IMR-90 (cell line): ENCODE data around the gene SLC44A1. TPM values are rescaled to one million over a fixed set of nuclear protein-coding genes. Genes with fewer than 3 reads are reported as not detected.

ENCODE experiments used
- ATAC-seq: fragments of 200-7000 bp; cut with Tn5 transposase; 2 replicates; pipeline ENCODE4 v1.9.1; 2020; ENCODE audit warnings: low read depth, mild to moderate bottlenecking, moderate library complexity
- BruUV-seq: library from RNA; stranded (reverse); fragments of 400-500 nt; replicated peaks from 2 replicates; lab custom pipeline; 2021; lab: Mats Ljungman, UMichigan
- CTCF ChIA-PET: fragments of 300-600 bp; formaldehyde crosslinking; extraction: SDS; loops from one replicate; lab custom pipeline; 2021; ENCODE audit warnings: antibody characterized with exemption; lab: Yijun Ruan, JAX
- POLR2A ChIA-PET: fragments of 300-600 bp; sonication (Branson Sonifier 250); formaldehyde crosslinking; loops from one replicate; lab custom pipeline; 2022; ENCODE audit warnings: antibody characterized with exemption; ENCODE audit not compliant: unreplicated experiment; lab: Charles Lee
- DNase-seq: peaks from one replicate; pipeline ENCODE4 v3.0.0; 2013
- H2AFZ ChIP-seq: replicated peaks from 2 replicates; pipeline ENCODE3; 2013; ENCODE audit warnings: low read length, mild to moderate bottlenecking; ENCODE audit not compliant: poor library complexity
- H2AK5ac ChIP-seq: 2 replicates; pipeline ENCODE4 v1.6.1; 2013; ENCODE audit warnings: low read depth, low read length, inconsistent platforms
- H2AK9ac ChIP-seq: replicated peaks from 2 replicates; pipeline ENCODE3; 2013; ENCODE audit warnings: mild to moderate bottlenecking, low read depth, low read length, moderate library complexity; ENCODE audit not compliant: poor library complexity
- H2BK120ac ChIP-seq: 2 replicates; pipeline ENCODE4 v1.6.1; 2013; ENCODE audit warnings: low read depth, low read length, inconsistent platforms
- H2BK15ac ChIP-seq: 3 replicates; pipeline ENCODE4 v1.6.1; 2013; ENCODE audit warnings: low read depth, low read length, inconsistent platforms
- H2BK20ac ChIP-seq: 2 replicates; pipeline ENCODE4 v1.6.1; 2013; ENCODE audit warnings: low read depth, mild to moderate bottlenecking, inconsistent platforms, low read length, moderate library complexity
- H2BK5ac ChIP-seq: 2 replicates; pipeline ENCODE4 v1.6.1; 2013; ENCODE audit warnings: mild to moderate bottlenecking, low read depth, low read length, inconsistent platforms; ENCODE audit not compliant: poor library complexity, severe bottlenecking
- H3K14ac ChIP-seq: replicated peaks from 2 replicates; pipeline ENCODE4 v1.6.1; 2013; ENCODE audit warnings: low read depth, low read length, inconsistent platforms
- H3K18ac ChIP-seq: 2 replicates; pipeline ENCODE4 v1.6.1; 2013; ENCODE audit warnings: low read depth, low read length, control low read depth
- H3K23ac ChIP-seq: 2 replicates; pipeline ENCODE4 v1.6.1; 2013; ENCODE audit warnings: low read depth, low read length, inconsistent platforms
- H3K27ac ChIP-seq: 2 replicates; pipeline ENCODE4 v1.5.1; 2013; ENCODE audit warnings: mild to moderate bottlenecking, control low read depth, low read length; ENCODE audit not compliant: insufficient read depth
- H3K27me3 ChIP-seq: 2 replicates; pipeline ENCODE4 v1.6.1; 2013; ENCODE audit warnings: low read length; ENCODE audit not compliant: control insufficient read depth, insufficient read depth
- H3K36me3 ChIP-seq: 2 replicates; pipeline ENCODE4 v1.6.1; 2013; ENCODE audit warnings: low read length, mixed read lengths; ENCODE audit not compliant: control insufficient read depth, insufficient read depth
- H3K4ac ChIP-seq: 2 replicates; pipeline ENCODE4 v1.6.1; 2013; ENCODE audit warnings: low read depth, low read length, inconsistent platforms
- H3K4me1 ChIP-seq: 2 replicates; pipeline ENCODE4 v1.6.1; 2013; ENCODE audit warnings: low read length, mixed read lengths; ENCODE audit not compliant: control insufficient read depth, insufficient read depth
- H3K4me2 ChIP-seq: 2 replicates; pipeline ENCODE4 v1.6.1; 2013; ENCODE audit warnings: low read depth, mild to moderate bottlenecking, control low read depth, low read length, moderate library complexity
- H3K4me3 ChIP-seq: 2 replicates; pipeline ENCODE4 v1.5.1; 2013; ENCODE audit warnings: low read depth, mild to moderate bottlenecking, control low read depth, low read length, moderate library complexity; ENCODE audit not compliant: insufficient read depth
- H3K56ac ChIP-seq: 2 replicates; pipeline ENCODE4 v1.6.1; 2013; ENCODE audit warnings: low read length, inconsistent platforms; ENCODE audit not compliant: insufficient read depth; ENCODE audit errors: extremely low read depth
- H3K79me1 ChIP-seq, 2 experiments: 2 replicates each; pipeline ENCODE4 v1.6.1; 2013; ENCODE audit warnings: low read length in 2 of 2, inconsistent platforms in 1 of 2, low read depth in 1 of 2
- H3K9ac ChIP-seq: 2 replicates; pipeline ENCODE4 v1.6.1; 2013; ENCODE audit warnings: low read depth, low read length, control low read depth
- H3K9me1 ChIP-seq: 2 replicates; pipeline ENCODE4 v1.6.1; 2013; ENCODE audit warnings: low read length, inconsistent platforms; ENCODE audit not compliant: insufficient read depth
- H3K9me3 ChIP-seq: 2 replicates; pipeline ENCODE4 v1.6.1; 2013; ENCODE audit warnings: low read length; ENCODE audit not compliant: control insufficient read depth, insufficient read depth
- H4K20me1 ChIP-seq: 2 replicates; pipeline ENCODE4 v1.6.1; 2013; ENCODE audit warnings: low read length, inconsistent platforms; ENCODE audit not compliant: insufficient read depth
- H4K5ac ChIP-seq: 2 replicates; pipeline ENCODE4 v1.6.1; 2013; ENCODE audit warnings: mild to moderate bottlenecking, low read depth, low read length, control low read depth
- H4K8ac ChIP-seq, 2 experiments: 2 replicates each; pipeline ENCODE4 v1.6.1; 2013; ENCODE audit warnings: low read depth in 2 of 2, low read length in 2 of 2, control low read depth in 1 of 2, inconsistent platforms in 1 of 2
- H4K91ac ChIP-seq: 2 replicates; pipeline ENCODE4 v1.6.1; 2013; ENCODE audit warnings: low read depth, low read length, inconsistent platforms; ENCODE audit not compliant: insufficient read depth
- BHLHE40 ChIP-seq: fragments of 150-350 bp; IDR thresholded peaks from 2 replicates; pipeline ENCODE4 v1.6.1; 2016; ENCODE audit warnings: mild to moderate bottlenecking, low read depth, low read length
- CEBPB ChIP-seq: IDR thresholded peaks from 2 replicates; pipeline ENCODE4 v1.6.1; 2012; ENCODE audit warnings: low read depth, low read length, improper control_type of control experiment
- CHD1 ChIP-seq: IDR thresholded peaks from 2 replicates; pipeline ENCODE4 v1.6.1; 2012; ENCODE audit warnings: low read depth, low read length, improper control_type of control experiment
- CTCF ChIP-seq: conservative IDR thresholded peaks from 2 replicates; pipeline ENCODE4 v1.5.1; 2012; ENCODE audit warnings: mild to moderate bottlenecking, low read depth, low read length, improper control_type of control experiment
- ELK1 ChIP-seq: fragments of 150-350 bp; IDR thresholded peaks from 2 replicates; pipeline ENCODE4 v1.6.1; 2016; ENCODE audit warnings: low read depth, mild to moderate bottlenecking, low read length, moderate library complexity, borderline replicate concordance
- FOS ChIP-seq: fragments of 150-350 bp; IDR thresholded peaks from 2 replicates; pipeline ENCODE4 v1.6.1; 2016; ENCODE audit warnings: low read depth, low read length
- MAFK ChIP-seq: IDR thresholded peaks from 2 replicates; pipeline ENCODE4 v1.6.1; 2012; ENCODE audit warnings: low read depth, low read length, improper control_type of control experiment
- MAZ ChIP-seq: IDR thresholded peaks from 2 replicates; pipeline ENCODE4 v1.6.1; 2012; ENCODE audit warnings: low read depth, mild to moderate bottlenecking, low read length, improper control_type of control experiment, moderate library complexity, borderline replicate concordance
- MXI1 ChIP-seq: IDR thresholded peaks from 2 replicates; pipeline ENCODE4 v1.6.1; 2012; ENCODE audit warnings: low read depth, mild to moderate bottlenecking, low read length, moderate library complexity, borderline replicate concordance
- NFE2L2 ChIP-seq: fragments of 150-350 bp; IDR thresholded peaks from 2 replicates; pipeline ENCODE4 v1.6.1; 2016; ENCODE audit warnings: low read depth, mild to moderate bottlenecking, low read length
- POLR2A ChIP-seq: IDR thresholded peaks from 2 replicates; pipeline ENCODE4 v1.6.1; 2012; ENCODE audit warnings: mild to moderate bottlenecking, low read depth, low read length
- RAD21 ChIP-seq: IDR thresholded peaks from 2 replicates; pipeline ENCODE4 v1.6.1; 2012; ENCODE audit warnings: low read length, improper control_type of control experiment
- RCOR1 ChIP-seq: IDR thresholded peaks from 2 replicates; pipeline ENCODE4 v1.6.1; 2012; ENCODE audit warnings: mild to moderate bottlenecking, low read length, improper control_type of control experiment; ENCODE audit not compliant: insufficient replicate concordance
- SMC3 ChIP-seq: fragments of 150-350 bp; IDR thresholded peaks from 2 replicates; pipeline ENCODE4 v1.6.1; 2016; ENCODE audit warnings: low read depth, mild to moderate bottlenecking, antibody characterized with exemption, low read length, moderate library complexity
- USF2 ChIP-seq: fragments of 150-350 bp; IDR thresholded peaks from 2 replicates; pipeline ENCODE4 v1.6.1; 2017; ENCODE audit warnings: mild to moderate bottlenecking, antibody characterized with exemption, low read length, low read depth
- WGBS, 2 experiments: methylation state at CpG; one replicate each; pipeline versions ENCODE4 v1.1.5 to v1.1.7; 2013; ENCODE audit warnings: missing lambda C conversion rate in 2 of 2; ENCODE audit not compliant: insufficient read length in 1 of 2; ENCODE audit errors: extremely low coverage in 2 of 2; 5-methylcytosine and 5-hydroxymethylcytosine counted together
- dilution Hi-C: fragments of 300-500 bp; cut with HindIII; formaldehyde crosslinking; loops from one replicate; pipeline ENCODE4 v1.14.3; 2018; ENCODE audit warnings: low sequenced_read_pairs; ENCODE audit not compliant: unreplicated experiment
- in situ Hi-C: fragments of 300-500 bp; cut with MboI; formaldehyde crosslinking; loops from 3 replicates; pipeline ENCODE4 v1.14.3; 2019; ENCODE audit warnings: low sequenced_read_pairs, inconsistent platforms, mixed read lengths
- intact Hi-C: fragments of 100-400 bp; cut with micrococcal nuclease; formaldehyde crosslinking; loops from 2 replicates; pipeline ENCODE4 v1.10.0; 2022
- polyA plus RNA-seq, 3 experiments: library from polyadenylated mRNA; depleted of rRNA; stranded (reverse); fragments of >200 nt; gene quantifications; 2 replicates each; pipeline ENCODE4 v1.2.3, GENCODE V29; 2012; ENCODE audit warnings: low replicate concordance in 1 of 3
- total RNA-seq: library from RNA; depleted of rRNA; stranded (reverse); fragments of >200 nt; gene quantifications from 2 replicates; pipeline ENCODE4 v1.2.3, GENCODE V29; 2012

The SLC44A1 gene
- total and polyA plus RNA-seq, 2 of the 4 experiments (the other 2 are of a cell fraction): 5.2 to 21.7 TPM

DNA sequence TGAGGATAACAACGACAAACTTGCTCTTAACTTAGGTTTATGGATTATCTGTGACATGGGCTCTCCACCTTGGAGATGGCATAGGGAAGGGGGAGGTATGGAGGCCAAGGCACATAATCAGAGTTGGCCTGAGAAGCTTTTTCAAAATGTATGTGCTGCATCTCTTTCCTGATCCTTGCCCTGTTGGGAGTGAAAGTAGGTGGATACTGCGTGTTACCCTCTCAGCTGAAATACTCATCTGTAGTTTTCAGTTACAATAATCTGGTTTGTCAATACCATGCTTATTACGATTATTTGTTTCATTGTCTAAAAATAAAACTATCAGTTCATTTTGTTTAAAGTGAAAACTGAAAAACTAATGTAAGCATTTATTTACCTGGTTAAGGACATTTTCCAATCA is 86.7 kb downstream of the SLC44A1 start:
- Histone ChIP-seq H4K8ac (no peak overlapping the region), H3K27ac (no peak overlapping the region), H4K91ac (no peak overlapping the region), H3K36me3 (no peaks in the 10 kb centered on the region), H2AK9ac (no peak overlapping the region), H3K27me3 (no peaks in the 10 kb centered on the region), H3K23ac (0 out of 2 replicates have a peak overlapping the region, but pooled peaks have one; percentile 57), H3K9me1 (peaks cover 3% of the 10 kb centered on the region; the same call in 1 of the 2 replicates), H2BK5ac (no peak overlapping the region), H4K5ac (no peak overlapping the region), H3K9ac (no peak overlapping the region), H3K18ac (no peak overlapping the region), H3K4me3 (no peak overlapping the region), H3K9me3 (no peaks in the 10 kb centered on the region), H3K4me2 (no peak overlapping the region; the same call in 1 of the 2 replicates), H4K20me1 (no peaks in the 10 kb centered on the region), H2AFZ (no peak overlapping the region), H3K4ac (peak overlapping the region; percentile 35; the same call in 1 of the 2 replicates), H2BK15ac (no peak overlapping the region), H2BK120ac (no peak overlapping the region), H3K14ac (no peak overlapping the region), H3K79me1 (peaks cover 0 to 4% of the 10 kb centered on the region in 2 experiments; a peak in 2 of 4 replicates), H3K4me1 (no peaks in the 10 kb centered on the region), H3K56ac (no peak overlapping the region), H2AK5ac (no peak overlapping the region), H2BK20ac (no peak overlapping the region)
- CTCF ChIA-PET: interaction anchor here (2.1 kb wide), 1 partner anchor 15 kb away, joined by 9 read pairs; no protein-coding TSS in a partner anchor
- BruUV-seq: no TSS peak
- dilution Hi-C loops (no loop called here), in situ Hi-C loops (no loop called here), intact Hi-C loops (loop anchor here (5.0 kb wide), 1 partner anchor 34 kb away; no protein-coding TSS in a partner anchor)
- WGBS, 2 experiments: no CpG with 5 or more reads among the region's 3 CpGs
- ATAC-seq: no peak
- DNase-seq: no peak
- POLR2A ChIA-PET: no interaction called here
- no peak for TF ChIP-seq CEBPB
- TF ChIP-seq FOS: no peak
- no peak for TF ChIP-seq POLR2A
- TF ChIP-seq CHD1: no peak
- TF ChIP-seq BHLHE40: no peak
- no peak for TF ChIP-seq MXI1
- TF ChIP-seq CTCF: no peak
- no peak for TF ChIP-seq SMC3
- no peak for TF ChIP-seq MAFK
- TF ChIP-seq USF2: no peak
- TF ChIP-seq RAD21: no peak
- TF ChIP-seq ELK1: no peak
- no peak for TF ChIP-seq RCOR1
- no peak for TF ChIP-seq MAZ
- no peak for TF ChIP-seq NFE2L2
